Measurements from ENCODE around the gene HOXA11.

The HOXA11 gene

GRCh38 chr7:27158436-27159265, 26.4 kb downstream of the HOXA11 start:
- no peak for DNase-seq (ENCODE audit: low spot score)

GRCh38 chr7:27157702-27158431, 27.2 kb downstream of the HOXA11 start:
- DNase-seq (ENCODE audit: low spot score), result no peak

- DNase-seq (ENCODE audit: low spot score), result no peak
Observed at GRCh38 chr7:27156916-27157701, 27.9 kb downstream of the HOXA11 start.

GRCh38 chr7:27156508-27156898, 28.5 kb downstream of the HOXA11 start, which contains the start of gene HOXA7:
HOXA7 (minus strand) TSS chr7:27156675; CDS start chr7:27156545, 130 bp downstream.
- DNase-seq (ENCODE audit: low spot score), result peak; percentile 87

GRCh38 chr7:27155816-27156507, 29.1 kb downstream of the HOXA11 start:
- DNase-seq (ENCODE audit: low spot score), result peak; percentile 84

GRCh38 chr7:27154901-27155815, 29.9 kb downstream of the HOXA11 start:
- no peak for DNase-seq (ENCODE audit: low spot score)

- DNase-seq (ENCODE audit: low spot score), result no peak
Observed at GRCh38 chr7:27154369-27154768, 30.7 kb downstream of the HOXA11 start.

GRCh38 chr7:27153526-27153925, 31.5 kb downstream of the HOXA11 start:
- no peak for DNase-seq (ENCODE audit: low spot score)

GRCh38 chr7:27152816-27153442, 32.1 kb downstream of the HOXA11 start:
- no peak for DNase-seq (ENCODE audit: low spot score)

GRCh38 chr7:27151931-27152815, 32.9 kb downstream of the HOXA11 start, which contains the start of gene HOXA3:
HOXA3 (minus strand) TSS chr7:27152583; CDS start chr7:27110640, 41,943 bp downstream.
- DNase-seq (ENCODE audit: low spot score), result no peak

- no peak for DNase-seq (ENCODE audit: low spot score)
Observed at GRCh38 chr7:27151341-27151930, 33.6 kb downstream of the HOXA11 start.

GRCh38 chr7:27150568-27151340, 34.3 kb downstream of the HOXA11 start:
- peak; percentile 95 for DNase-seq (ENCODE audit: low spot score)

- DNase-seq (ENCODE audit: low spot score), result no peak
Observed at GRCh38 chr7:27149842-27150567, 35.0 kb downstream of the HOXA11 start.

- DNase-seq (ENCODE audit: low spot score), result no peak
Observed at GRCh38 chr7:27148756-27149641, 36.0 kb downstream of the HOXA11 start.

GRCh38 chr7:27148031-27148755, 36.8 kb downstream of the HOXA11 start:
- DNase-seq (ENCODE audit: low spot score), result no peak

All from HuH-7.5 (cell line).